Fibroblast of lung (primary cell): ENCODE results near the gene ZNF527. TPM values are rescaled to one million over a fixed set of nuclear protein-coding genes. Genes with fewer than 3 reads are reported as not detected.
"Not testable (repeated sequence)": the region's sequence is repeated elsewhere in the genome, so short reads cannot be mapped to it uniquely, and the experiment has no call there.

Source experiments
- DNase-seq, 2 donors: peaks; one replicate each; pipeline versions ENCODE4 v3.0.0 to v3.0.0-alpha.2; 2010; ENCODE audit warnings: low read depth in 2 of 2
- H2AFZ ChIP-seq: 2 replicates; pipeline ENCODE4 v1.5.1; 2012; ENCODE audit warnings: low read length, control low read depth, inconsistent platforms
- H3K27ac ChIP-seq: 2 replicates; pipeline ENCODE4 v1.5.1; 2011; ENCODE audit warnings: low read length, control low read depth; ENCODE audit not compliant: insufficient read depth
- H3K27me3 ChIP-seq: 2 replicates; pipeline ENCODE4 v1.5.1; 2011; ENCODE audit warnings: mild to moderate bottlenecking, low read length; ENCODE audit not compliant: control insufficient read depth, insufficient read depth
- H3K36me3 ChIP-seq: 2 replicates; pipeline ENCODE4 v1.5.1; 2011; ENCODE audit warnings: low read length; ENCODE audit not compliant: control insufficient read depth, insufficient read depth
- H3K4me1 ChIP-seq: 2 replicates; pipeline ENCODE4 v1.5.1; 2011; ENCODE audit warnings: low read length; ENCODE audit not compliant: control insufficient read depth, insufficient read depth; ENCODE audit errors: extremely low read depth
- H3K4me2 ChIP-seq: 2 replicates; pipeline ENCODE4 v1.5.1; 2011; ENCODE audit warnings: low read length, control low read depth; ENCODE audit not compliant: insufficient read depth; ENCODE audit errors: extremely low read depth
- H3K4me3 ChIP-seq, 4 experiments: fragments of 200-600 bp in 1 of 4; sonication (generic) in 1 of 4; replicated peaks in 1 of 4; 2 replicates each; pipeline ENCODE4 v1.5.1; 2011 to 2016; ENCODE audit warnings: low read length in 4 of 4, low read depth in 3 of 4, mild to moderate bottlenecking in 3 of 4, control low read depth in 2 of 4, inconsistent platforms in 1 of 4, mixed read lengths in 1 of 4; ENCODE audit not compliant: insufficient read depth in 1 of 4; ENCODE audit errors: control extremely low read depth in 1 of 4
- H3K79me2 ChIP-seq: 2 replicates; pipeline ENCODE4 v1.5.1; 2012; ENCODE audit warnings: mild to moderate bottlenecking, low read length, inconsistent platforms; ENCODE audit not compliant: control insufficient read depth, insufficient read depth
- H3K9ac ChIP-seq: 2 replicates; pipeline ENCODE4 v1.5.1; 2011; ENCODE audit warnings: mild to moderate bottlenecking, low read length, control low read depth; ENCODE audit not compliant: insufficient read depth
- H3K9me3 ChIP-seq: 2 replicates; pipeline ENCODE4 v1.5.1; 2012; ENCODE audit warnings: low read depth, low read length; ENCODE audit not compliant: control insufficient read depth, insufficient read depth
- H4K20me1 ChIP-seq: 2 replicates; pipeline ENCODE4 v1.5.1; 2011; ENCODE audit warnings: low read length; ENCODE audit not compliant: control insufficient read depth, insufficient read depth; ENCODE audit errors: extremely low read depth
- EZH2 ChIP-seq: IDR thresholded peaks from 2 replicates; pipeline ENCODE4 v1.5.1; 2012; ENCODE audit warnings: low read length, control low read depth, mild to moderate bottlenecking; ENCODE audit errors: missing control alignments
- polyA plus RNA-seq, 2 donors: library from polyadenylated mRNA; depleted of rRNA in 1 of 2; stranded (reverse) in 1 of 2; unstranded in 1 of 2; fragments of >200 nt; gene quantifications; 2 replicates each; pipeline ENCODE4 v1.2.1, GENCODE V29; 2011 to 2012; ENCODE audit warnings: missing spikeins in 1 of 2
- total RNA-seq: library from RNA; depleted of rRNA; stranded (reverse); fragments of >200 nt; gene quantifications from 2 replicates; pipeline ENCODE4 v1.2.1, GENCODE V29; 2014
- TF ChIP-seq, protein P1 (sequence below), 2 donors: IDR thresholded peaks in 1 of 2; conservative IDR thresholded peaks in 1 of 2; 1 replicate in 1 of 2; 2 replicates in 1 of 2; pipeline ENCODE4 v1.5.1; 2011 to 2012; ENCODE audit warnings: low read length in 2 of 2, control low read depth in 1 of 2, inconsistent platforms in 1 of 2, low read depth in 1 of 2, mild to moderate bottlenecking in 1 of 2

ZNF527 gene
- total and polyA plus RNA-seq, 2 donors (not counting 1 experiment from before 2014, with no cell fraction given) = 4.6 to 6.6 TPM

DNA sequence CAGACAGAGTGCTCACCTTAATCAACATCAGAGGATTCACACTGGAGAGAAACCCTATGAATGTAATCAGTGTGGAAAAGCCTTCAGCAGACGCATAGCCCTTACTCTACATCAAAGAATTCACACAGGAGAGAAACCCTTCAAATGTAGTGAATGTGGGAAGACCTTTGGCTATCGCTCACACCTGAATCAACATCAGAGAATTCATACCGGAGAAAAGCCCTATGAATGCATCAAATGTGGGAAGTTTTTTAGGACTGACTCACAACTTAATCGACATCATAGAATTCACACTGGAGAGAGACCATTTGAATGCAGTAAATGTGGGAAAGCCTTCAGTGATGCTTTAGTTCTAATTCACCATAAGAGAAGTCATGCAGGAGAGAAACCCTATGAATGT, 18.3 kb downstream of the ZNF527 start:
- Histone ChIP-seq H3K4me2 (no peak overlapping the region), H3K27me3 (no peaks in the 10 kb centered on the region), H3K79me2 (no peaks in the 10 kb centered on the region), H3K9me3 (peaks cover 3% of the 10 kb centered on the region), H3K36me3 (no peaks in the 10 kb centered on the region), H3K4me3 (no peak overlapping the region), H3K27ac (no peak overlapping the region), H4K20me1 (no peaks in the 10 kb centered on the region), H3K4me1 (no peaks in the 10 kb centered on the region), H2AFZ (no peak overlapping the region), H3K9ac (no peak overlapping the region)
- DNase-seq = no peak
- TF ChIP-seq EZH2 = no peak
- TF ChIP-seq, protein P1, sequence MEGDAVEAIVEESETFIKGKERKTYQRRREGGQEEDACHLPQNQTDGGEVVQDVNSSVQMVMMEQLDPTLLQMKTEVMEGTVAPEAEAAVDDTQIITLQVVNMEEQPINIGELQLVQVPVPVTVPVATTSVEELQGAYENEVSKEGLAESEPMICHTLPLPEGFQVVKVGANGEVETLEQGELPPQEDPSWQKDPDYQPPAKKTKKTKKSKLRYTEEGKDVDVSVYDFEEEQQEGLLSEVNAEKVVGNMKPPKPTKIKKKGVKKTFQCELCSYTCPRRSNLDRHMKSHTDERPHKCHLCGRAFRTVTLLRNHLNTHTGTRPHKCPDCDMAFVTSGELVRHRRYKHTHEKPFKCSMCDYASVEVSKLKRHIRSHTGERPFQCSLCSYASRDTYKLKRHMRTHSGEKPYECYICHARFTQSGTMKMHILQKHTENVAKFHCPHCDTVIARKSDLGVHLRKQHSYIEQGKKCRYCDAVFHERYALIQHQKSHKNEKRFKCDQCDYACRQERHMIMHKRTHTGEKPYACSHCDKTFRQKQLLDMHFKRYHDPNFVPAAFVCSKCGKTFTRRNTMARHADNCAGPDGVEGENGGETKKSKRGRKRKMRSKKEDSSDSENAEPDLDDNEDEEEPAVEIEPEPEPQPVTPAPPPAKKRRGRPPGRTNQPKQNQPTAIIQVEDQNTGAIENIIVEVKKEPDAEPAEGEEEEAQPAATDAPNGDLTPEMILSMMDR (conservative IDR thresholded peaks at IDR 0.05 in 1 of 2, IDR thresholded peaks at IDR 0.05 in 1 of 2; ENCODE audit: low read depth in 1 of 2, low read length in 2 of 2) = no peak

- not testable (repeated sequence) for H3K36me3 ChIP-seq, H3K4me2 ChIP-seq, H3K9me3 ChIP-seq, H3K9ac ChIP-seq, H3K4me3 ChIP-seq, H4K20me1 ChIP-seq, H3K27ac ChIP-seq, H3K79me2 ChIP-seq, H2AFZ ChIP-seq, DNase-seq, H3K4me1 ChIP-seq, H3K27me3 ChIP-seq
Measured at GRCh38 chr19:37391399-37391798, 20.5 kb downstream of the ZNF527 start.

- H3K4me3 ChIP-seq = no peak overlapping the region
- no peak overlapping the region for H3K4me2 ChIP-seq
- no peak for DNase-seq
- H2AFZ ChIP-seq = no peak overlapping the region
- no peak overlapping the region for H3K27ac ChIP-seq
- TF ChIP-seq, protein P1 (conservative IDR thresholded peaks at IDR 0.05 in 1 of 2, IDR thresholded peaks at IDR 0.05 in 1 of 2; ENCODE audit: low read depth in 1 of 2, low read length in 2 of 2) = no peak
- no peak for TF ChIP-seq EZH2
- no peaks in the 10 kb centered on the region for H3K27me3 ChIP-seq
- H4K20me1 ChIP-seq = no peaks in the 10 kb centered on the region
- no peaks in the 10 kb centered on the region for H3K79me2 ChIP-seq
- no peaks in the 10 kb centered on the region for H3K36me3 ChIP-seq
- no peak overlapping the region for H3K9ac ChIP-seq
- H3K9me3 ChIP-seq = peaks cover 1% of the 10 kb centered on the region
- H3K4me1 ChIP-seq = no peaks in the 10 kb centered on the region
Measured at GRCh38 chr19:37401078-37401477, 30.2 kb downstream of the ZNF527 start.
